Left renal cortex interstitium (tissue), 4 donors: ENCODE results near the gene SP6. TPM values are rescaled to one million over a fixed set of nuclear protein-coding genes. Genes with fewer than 3 reads are reported as not detected.

Source experiments
- DNase-seq, 4 donors: peaks; one replicate each; pipeline ENCODE4 v3.0.0-alpha.2; 2013; ENCODE audit warnings: low read depth in 4 of 4, low spot score in 2 of 4, missing footprints in 1 of 4
- polyA plus RNA-seq, 4 donors: library from polyadenylated mRNA; unstranded; fragments of 120-200 nt; gene quantifications; one replicate each; pipeline ENCODE4 v1.2.1, GENCODE V29; 2013; ENCODE audit not compliant: insufficient read length in 4 of 4

Gene SP6
- polyA plus RNA-seq, 4 donors: 2.3 to 3.8 (median 3.0) TPM

DNA sequence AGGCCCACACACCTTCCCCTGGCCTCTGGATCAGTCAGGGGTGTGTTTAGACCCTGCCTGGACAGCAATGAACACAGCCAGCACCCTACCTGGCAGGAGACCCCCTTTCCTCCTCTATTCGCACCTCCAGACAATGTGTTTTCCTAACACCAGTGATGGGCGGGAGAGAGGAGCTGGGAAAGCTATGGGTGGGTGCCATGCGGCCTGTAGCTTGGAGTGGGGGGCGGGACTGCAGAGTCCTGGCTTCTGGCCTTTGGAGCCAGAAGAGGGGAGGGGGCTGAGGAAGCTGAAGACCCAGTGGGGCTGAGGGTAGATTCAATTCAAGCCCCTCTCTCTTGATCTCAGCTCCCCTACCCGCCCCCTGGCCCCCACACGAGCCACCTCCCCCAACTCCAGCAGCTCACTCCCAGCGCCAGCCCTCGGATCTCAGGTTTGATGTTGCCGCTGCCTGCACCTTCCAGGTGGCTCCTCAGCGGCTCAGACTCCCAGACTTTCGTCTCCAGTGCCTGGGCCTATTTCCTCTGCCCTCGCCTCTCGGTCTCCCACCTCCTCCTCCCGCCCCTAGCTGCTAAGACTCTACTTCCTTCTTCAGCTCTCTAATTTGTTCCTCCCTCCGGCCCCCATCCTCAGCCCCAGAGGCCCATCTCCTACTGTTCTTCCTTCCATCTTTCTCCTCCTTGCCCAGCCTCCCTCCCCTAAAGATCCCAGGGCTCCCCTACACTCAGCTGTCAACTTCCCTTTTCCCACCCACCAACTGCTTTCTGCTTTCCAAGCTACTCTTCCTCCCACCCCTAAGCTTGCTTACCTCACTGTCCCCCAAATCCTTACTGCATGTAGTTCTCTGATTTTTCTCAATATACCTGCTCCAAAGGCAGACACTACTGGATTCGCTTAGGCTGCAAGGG, 6.8 kb upstream of the SP6 start:
- DNase-seq: no peak

DNA sequence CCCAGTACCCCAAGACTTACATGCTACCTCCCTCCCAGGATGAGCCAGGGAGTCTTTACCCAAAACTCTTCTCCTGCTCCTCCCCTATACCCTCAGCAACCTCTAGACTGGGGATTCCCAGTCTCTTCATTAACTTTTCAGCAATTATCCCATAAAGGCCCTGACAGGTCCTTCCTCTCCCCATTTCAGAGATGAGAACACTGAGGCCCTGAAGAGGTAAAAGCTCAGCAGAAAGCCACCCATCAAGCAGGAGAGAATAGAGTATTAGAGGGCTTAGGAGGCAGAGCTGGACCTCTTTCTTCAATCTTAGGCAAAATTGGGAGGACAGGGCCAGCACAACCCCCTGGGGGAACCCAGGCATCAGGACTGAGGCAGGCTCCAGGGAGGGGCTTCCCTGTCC, 5.9 kb upstream of the SP6 start:
- no peak for DNase-seq

DNA sequence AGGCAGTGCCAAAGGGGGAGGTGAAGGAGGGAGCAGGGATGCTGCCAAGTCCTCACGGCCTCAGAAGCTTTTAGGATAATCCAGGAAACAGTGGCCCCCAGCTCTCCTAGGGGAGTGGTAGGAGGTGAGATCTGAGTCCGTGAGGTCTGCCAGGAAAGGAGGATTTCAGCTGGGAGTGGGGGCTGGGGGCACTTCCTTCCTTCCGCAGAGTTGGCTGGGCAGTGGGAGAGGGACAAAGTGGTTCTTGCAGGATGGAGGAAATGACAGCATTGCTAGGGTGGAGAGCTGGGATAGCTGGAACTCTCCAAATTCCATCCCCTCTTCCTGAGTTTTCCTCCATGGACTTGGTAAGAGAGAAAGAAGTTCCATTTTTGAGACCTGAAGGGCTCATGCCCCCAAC, 4.8 kb upstream of the SP6 start:
- no peak for DNase-seq

DNA sequence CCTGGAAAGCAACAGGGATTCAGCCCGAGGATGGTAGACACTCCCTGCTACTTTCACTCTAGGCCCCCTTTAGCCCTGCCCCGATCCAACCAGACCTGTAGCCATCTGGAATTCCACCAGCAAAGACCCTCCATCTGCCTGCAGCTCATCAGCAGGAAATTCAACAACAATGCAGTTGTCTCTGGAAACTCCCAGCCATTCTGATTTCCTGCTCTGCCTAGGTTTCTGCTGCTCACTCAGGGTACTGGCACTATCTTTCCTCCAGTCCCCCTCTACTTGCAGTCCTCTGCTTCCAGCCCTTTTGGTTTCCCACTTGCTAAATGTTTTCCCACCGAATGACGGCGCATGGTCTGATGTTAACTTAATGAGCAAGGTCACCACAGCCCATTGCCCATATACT, 2.7 kb upstream of the SP6 start:
- DNase-seq: no peak

DNA sequence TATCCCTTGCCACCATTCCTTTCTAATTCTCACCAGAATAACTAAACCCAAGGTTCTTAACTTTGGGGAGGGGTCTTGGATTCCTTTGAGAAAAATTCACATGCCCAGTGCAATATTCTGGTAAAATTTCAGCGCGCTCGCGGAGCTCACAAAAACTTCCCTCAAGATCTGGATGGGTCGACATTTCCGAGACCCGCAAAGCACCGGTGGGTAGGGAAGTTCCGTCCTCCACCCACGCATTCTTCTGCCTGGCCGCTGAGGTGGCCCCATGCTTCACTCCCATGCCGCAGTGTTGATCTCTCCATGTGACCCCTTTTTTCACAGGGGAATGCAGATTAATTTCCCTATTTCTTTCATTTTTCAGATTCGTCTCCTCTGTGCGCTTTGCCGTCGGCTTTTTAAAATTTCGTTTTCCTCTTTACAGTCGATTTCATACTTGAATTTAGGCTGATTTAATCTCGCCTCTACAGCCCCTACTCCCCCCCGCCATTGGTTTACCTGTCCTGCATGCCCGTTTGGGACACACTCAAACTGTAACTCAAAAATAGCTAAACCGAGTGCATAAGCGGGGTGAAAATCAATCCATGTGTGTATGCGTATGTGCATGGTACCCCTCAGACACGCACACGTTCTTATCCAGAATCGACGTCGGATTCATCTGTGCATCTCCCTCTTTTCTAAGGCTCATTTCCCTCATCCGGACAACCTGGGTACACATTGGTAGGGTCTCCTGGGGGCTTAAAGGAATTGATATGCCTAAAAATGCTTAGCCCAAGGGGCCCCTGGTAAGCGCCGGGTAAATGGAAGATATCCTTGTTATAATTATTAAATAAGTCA, 1.4 kb upstream of the SP6 start:
- no peak for DNase-seq

DNA sequence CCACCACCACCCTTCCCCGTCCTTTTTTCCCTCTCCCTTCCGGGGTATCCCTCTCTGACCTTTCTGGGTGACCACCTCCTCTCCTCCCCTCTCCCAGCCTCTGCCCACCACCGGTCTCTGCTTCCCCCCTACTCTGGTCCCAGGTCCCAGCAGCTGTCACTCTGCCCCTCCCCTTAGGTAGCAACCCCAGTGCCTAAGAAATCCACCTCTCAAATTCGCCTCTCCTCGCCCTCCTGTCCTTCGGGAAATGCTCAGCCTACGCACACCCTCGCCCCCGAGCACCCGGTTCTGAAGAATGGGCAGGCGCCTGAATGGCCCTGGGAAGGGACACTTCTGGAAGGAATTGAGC, 775 bp upstream of the SP6 start:
- DNase-seq: no peak

DNA sequence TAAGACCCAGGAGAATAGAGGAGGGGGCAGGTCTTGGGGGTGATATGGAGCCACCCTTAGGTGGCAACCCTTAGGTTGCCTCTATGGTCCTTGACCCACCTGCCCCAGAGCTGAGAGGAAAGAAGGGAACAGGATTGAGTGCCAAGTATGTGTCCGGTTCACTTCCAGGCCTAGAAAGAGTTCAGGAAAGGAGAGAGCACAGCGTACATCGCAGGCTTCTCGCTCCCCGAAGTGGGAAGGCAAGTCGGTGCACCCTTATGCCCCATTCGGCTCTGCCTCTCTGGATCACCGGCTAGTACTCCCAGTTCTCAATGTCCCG, 631 bp downstream of the SP6 start:
- DNase-seq: no peak

DNA sequence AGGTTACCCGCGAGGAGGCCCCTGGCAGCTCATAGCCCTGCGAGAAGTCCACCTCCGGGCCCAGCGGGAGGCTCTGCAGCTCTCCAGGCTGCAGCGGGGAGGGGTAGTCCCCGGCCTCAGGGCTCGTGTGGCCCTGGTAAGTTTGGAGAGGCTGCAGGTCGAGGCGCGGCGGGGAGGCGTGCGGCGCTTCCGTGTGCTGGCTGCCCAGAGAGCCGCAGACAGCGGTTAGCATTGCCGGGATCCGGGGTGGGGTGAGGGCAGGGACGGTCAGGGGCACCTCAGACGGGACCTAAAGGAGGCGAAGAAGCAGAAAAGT, 2.8 kb downstream of the SP6 start:
- DNase-seq: no peak

DNA sequence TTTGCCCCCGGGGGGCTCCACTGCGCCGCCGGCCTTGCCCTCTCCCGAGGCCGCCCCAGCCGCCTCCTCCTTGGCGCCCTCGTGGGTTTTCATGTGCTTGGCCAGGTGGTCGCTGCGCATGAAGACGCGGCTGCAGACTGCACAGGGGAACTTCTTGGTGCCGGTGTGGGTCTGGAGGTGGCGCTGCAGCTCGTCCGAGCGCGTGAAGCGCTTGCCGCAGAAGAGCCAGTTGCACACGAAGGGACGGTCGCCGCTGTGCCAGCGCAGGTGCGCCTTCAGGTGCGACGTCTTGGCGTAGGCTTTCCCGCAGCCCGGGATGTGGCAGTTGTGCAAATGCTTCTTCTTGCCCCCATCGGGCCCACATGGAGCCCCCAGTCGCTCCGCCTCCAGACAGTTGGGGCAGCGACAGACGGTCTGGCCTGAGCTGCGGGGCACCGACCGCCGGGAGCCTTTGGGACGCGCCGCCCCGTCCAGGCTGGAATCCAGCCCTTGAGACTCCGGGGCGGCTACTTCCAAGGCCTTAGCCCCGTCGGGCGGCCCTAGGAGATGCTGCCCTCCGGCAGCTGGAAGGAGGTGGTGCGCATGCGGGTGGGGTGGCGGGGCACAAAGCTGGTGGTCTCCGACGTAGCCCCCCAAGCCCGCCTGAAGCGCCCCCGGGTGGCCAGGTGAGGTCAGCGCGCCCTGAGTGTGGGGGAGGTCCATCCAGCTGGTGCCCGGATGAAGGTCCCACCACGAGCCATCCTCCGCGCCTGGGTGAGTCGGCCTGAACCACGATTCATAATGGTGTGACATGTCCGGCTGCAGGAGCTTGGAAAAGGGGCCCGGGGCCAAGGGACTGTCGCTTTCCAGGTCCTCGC, 3.4 kb downstream of the SP6 start:
- no peak for DNase-seq

DNA sequence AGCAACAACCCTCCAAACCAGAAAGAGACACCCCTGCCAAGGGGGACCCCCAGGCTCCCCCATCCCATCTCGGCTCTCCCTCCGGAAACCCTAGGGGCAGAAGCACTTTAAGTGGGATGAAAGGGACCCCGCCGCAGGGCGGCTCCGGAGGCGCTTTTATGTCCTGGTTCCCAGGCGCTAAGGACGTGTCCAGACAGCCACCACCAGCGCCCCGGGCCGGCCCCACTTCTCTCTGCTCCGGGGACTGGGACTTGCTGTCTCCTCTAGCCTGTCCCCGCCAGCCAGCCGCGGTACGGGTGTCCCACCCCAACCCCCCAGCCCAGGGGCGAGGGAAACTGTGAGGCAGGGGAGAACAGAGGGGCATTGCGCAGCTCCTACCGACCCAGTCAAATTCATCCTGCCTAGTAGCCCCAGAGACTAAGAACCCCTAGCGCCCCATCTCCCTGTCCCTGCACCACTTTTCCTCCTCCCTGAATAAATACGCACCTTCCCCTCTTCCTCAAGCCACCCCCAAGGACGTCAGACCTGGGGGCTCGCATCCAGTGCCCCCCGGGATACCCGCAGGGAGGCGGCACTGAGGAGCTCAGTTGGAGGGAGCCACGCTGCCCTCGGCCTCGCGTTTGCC, 4.1 kb downstream of the SP6 start:
- DNase-seq: no peak

DNA sequence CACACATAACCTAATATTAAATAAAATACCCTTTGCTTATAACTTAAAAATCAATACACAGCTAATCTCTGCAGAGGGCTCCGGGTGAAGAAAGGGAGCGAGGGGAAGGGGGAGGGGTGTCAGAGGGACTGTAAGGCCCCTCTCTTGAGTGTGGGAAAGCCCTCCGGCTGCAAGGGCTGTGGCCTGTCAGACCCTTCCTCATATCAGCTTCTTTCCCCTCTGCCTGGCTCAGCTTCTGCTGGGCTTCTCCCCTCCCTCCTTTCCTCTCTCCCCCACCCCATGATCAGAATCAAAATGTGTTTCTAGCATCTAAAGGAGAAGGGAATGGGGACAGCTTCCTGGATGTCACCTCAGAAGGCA, 5.3 kb downstream of the SP6 start:
- no peak for DNase-seq

DNA sequence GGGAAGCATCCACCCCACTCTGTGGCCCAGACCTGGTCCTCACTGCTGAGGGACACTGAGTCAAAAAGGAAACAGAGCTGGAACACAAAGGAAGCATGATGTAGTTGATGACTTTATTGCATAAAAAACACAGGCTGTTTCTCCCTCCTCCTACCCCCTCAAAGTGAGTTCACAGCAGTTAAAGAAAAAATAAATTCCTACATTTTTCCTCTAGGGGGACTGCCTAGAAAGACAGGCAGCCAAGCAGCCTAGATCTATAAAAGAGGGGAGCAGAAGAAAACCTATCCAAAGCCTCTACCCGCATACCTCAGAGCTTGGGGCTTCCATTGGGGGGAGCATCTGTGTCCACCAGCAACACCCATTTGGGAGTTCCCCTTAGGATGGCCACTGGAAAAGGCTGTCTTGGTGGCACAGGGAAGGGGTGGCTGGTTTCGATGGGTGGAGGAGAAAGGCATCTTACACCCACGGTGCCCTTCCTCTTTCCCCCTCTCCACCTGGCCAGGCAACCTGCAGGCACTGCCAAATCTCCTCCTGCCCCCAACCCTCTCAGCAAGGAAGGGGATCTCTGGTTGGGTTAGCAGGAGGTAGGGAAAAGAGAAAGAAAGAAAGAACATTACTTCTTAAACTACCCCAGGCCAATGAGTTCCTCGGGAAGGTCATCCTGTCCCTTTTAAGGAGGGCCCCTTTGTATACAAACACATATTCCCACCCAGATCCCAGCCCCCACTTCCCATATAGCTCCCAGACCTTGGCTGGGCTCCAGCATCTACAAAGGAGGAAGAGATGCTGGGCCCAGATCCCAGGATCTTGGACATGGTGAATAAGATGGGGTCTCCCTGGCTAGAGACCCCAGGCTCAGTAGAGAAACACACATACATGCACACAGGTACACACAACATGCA, 5.9 kb downstream of the SP6 start:
- no peak for DNase-seq

DNA sequence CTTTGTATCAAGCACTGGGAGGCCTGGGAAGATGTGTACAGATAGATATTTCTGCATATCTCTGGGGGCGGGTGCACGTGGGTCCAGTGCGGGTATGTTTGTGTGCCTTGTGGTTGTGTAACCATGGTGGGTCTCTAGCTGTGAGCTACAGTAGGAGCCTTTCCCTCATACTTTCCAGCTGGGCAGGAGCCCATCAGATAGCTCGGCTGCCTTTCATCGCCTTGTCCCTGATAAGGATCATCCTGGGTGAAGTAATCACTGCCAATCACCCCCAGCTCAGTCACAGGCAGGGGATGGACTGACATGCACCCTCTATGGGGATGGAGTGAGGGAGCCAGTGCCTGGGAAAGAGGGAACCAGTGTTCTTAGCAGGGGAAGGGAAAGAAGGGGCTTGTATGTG, 6.7 kb downstream of the SP6 start:
- no peak for DNase-seq

DNA sequence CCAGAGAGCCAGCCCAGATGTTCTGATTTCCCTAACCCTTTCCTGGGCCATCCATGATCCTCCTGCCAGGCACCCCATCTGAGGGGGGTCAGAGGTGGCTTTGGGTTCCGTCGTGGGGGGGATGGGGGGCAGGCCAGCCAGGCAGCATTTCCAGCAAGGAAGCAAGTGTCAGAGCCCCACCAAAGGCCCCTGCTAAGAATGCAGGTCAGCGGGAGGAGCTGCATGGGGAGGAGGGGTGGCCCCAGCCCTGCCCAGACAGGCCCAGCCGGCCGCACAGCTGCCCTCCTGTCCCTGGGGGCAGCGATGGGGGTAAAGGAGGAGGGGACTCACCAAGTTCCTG, 7.6 kb downstream of the SP6 start:
- DNase-seq: no peak

DNA sequence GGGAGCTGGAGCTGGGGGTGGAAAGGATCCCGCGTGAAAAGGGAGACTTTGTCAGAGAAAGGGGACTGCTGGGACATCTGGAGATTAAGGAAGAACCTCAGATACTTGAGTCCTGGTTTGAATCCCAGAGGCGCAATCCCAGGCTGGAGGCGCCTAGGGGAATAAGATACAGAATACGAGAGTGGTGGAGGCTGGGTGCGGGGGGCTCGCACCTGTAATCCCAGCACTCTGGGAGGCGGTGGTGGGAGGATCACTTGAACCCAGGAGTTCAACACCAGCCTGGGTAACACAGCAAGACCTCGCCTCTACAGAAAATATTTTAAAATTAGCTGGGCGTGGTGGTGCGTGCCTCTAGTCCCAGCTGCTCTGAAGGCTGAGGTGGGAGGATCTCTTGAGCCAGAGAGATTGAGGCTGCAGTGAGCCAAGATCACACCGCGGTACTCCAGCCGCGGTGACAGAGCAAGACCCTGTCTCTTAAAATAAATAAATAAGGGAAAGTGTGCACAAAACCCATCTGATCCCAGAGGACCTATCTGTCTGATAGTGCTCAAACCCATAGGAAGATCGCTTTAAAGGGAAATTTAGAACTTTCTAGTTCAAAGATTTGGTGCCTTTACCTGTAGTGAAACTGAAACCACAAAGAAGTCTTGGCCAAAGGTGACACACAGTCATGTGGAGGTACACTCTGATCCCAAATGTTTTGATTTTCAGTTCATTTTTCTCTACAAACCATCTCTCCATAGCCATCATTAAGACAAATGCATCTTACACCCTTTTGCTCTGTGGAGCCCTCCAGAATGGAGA, 9.3 kb downstream of the SP6 start:
- no peak for DNase-seq

DNA sequence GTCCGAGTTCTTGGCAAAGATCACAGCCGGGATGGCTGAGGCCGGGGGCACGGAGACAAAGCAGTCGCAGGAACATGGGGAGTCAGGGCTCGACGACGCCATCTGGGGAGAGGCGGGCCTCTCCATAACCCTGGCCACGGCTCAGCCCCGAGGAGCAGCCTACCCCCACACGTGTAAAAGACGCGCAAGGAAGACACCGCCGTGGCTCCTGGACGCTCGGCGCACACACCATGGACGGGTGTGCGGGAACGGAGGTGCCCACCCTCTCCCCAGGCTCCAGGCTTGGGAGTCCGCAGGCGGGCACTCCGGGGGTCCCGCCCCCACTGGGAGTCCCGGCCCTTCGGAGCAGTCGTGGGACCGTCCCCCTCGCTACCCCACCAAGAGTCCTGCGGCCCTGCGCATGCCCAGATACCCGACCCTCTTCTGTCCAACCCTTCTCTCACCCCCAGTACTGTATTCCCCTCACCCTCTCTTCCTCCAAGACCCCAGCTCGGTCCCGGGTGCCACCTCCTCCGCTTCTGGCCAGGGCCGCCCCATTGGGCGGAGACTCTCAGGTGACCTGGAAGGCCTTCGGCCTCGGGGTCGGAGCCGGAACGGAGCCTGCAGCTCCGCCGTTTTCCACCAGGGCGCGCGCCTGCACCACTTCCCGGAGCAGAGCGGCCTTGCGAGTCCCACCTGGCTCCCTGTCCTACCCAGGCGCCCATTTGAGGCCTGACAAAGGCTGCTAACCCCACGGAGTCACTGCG, 10.0 kb downstream of the SP6 start, which contains the start of gene SCRN2:
TSS of gene SCRN2 (minus strand) at position 532 of the 746 bp plus-strand sequence. CDS start at position 102, 430 bp downstream.
- DNase-seq: peak in 3 of 4 donors; percentile 79 to 85 (median 79)

DNA sequence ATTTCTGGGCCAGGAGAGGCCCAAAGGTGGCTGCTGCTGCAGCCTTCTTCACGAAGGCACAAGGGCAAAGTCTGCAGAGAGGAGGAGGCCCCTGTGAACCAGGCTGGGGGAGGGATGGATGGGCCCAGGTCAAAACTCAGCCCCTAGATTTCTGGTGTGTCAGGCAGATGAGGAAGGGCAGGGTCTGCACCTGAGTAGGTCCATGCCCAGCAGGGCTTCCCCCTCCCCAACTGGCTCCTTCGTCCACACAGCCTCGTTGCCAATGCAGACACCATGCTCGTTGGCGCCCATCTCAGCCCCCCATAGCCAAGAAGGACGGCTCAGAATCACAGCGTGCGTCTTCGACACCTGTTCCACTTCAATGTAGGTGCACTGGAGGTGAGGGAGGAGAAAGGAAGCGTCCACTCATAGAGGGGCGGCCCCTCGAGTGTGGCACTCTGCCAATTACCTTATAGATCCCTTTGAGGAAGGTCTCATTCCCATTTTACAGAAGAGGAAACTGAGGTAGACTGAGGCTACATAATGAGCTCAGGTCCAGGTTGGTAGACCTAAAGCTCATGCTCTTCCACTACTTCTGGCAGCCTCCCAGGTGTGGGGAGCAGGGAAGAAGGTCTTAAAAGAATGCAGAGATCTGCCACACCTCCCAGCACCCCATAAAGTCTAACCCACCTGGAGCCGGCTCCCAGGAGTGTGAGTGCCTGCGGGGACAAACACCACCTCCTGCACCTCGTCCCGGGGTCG, 10.8 kb downstream of the SP6 start:
- no peak for DNase-seq

DNA sequence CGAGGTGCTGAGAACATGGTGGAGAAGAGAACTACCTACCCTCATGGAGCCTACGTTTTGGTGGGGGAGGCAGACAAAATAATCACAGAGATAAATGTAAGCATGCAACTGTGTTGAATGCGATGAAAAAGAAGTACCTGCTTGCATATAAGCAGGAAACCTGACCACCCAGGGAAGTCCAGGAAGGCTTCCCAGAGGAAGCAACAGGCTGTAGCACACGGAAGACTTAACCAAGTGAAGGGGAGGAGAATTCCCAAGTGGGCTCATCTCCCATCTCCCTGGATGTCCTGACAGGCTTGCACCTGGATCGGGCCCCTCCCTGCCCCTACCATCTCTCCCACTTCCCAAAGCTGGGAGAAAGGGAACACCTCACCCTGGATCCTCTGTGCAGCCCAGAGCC, 11.9 kb downstream of the SP6 start:
- no peak for DNase-seq
